KMS-11 (cell line): ENCODE results near the gene TBXAS1.

Experiments used
- H2AFZ ChIP-seq: fragments of 200-600 bp; sonication (generic); 2 replicates; pipeline ENCODE4 v1.6.1; 2016; ENCODE audit warnings: antibody characterized with exemption, mixed run types, low read depth
- H3K27ac ChIP-seq: fragments of 200-600 bp; sonication (generic); 2 replicates; pipeline ENCODE4 v1.6.1; 2016; ENCODE audit warnings: mild to moderate bottlenecking, mixed run types
- H3K27me3 ChIP-seq: fragments of 200-600 bp; sonication (generic); 2 replicates; pipeline ENCODE4 v1.6.1; 2017; ENCODE audit warnings: mild to moderate bottlenecking, low read depth, mixed run types, moderate library complexity; ENCODE audit not compliant: insufficient read depth
- H3K36me3 ChIP-seq: fragments of 200-600 bp; sonication (generic); 2 replicates; pipeline ENCODE4 v1.6.1; 2017; ENCODE audit warnings: mild to moderate bottlenecking, mixed run types; ENCODE audit not compliant: insufficient read depth
- H3K4me1 ChIP-seq: fragments of 200-600 bp; sonication (generic); 2 replicates; pipeline ENCODE4 v1.6.1; 2016; ENCODE audit warnings: mild to moderate bottlenecking, low read depth, mixed run types; ENCODE audit not compliant: poor library complexity, severe bottlenecking
- H3K4me2 ChIP-seq: fragments of 200-600 bp; sonication (generic); 2 replicates; pipeline ENCODE4 v1.7.0; 2016; ENCODE audit warnings: mild to moderate bottlenecking, mixed run types
- H3K4me3 ChIP-seq: fragments of 200-600 bp; sonication (generic); IDR thresholded peaks from 2 replicates; pipeline ENCODE4 v1.6.1; 2017; ENCODE audit warnings: low read depth, low read length, mixed read lengths; ENCODE audit not compliant: insufficient read depth
- H3K79me2 ChIP-seq: fragments of 200-600 bp; sonication (generic); 2 replicates; pipeline ENCODE4 v1.6.1; 2016; ENCODE audit warnings: low read depth, mixed run types; ENCODE audit not compliant: insufficient read depth
- H3K9ac ChIP-seq: fragments of 200-600 bp; sonication (generic); 2 replicates; pipeline ENCODE4 v1.6.1; 2016; ENCODE audit warnings: mild to moderate bottlenecking, mixed run types
- H4K20me1 ChIP-seq: fragments of 200-600 bp; sonication (generic); 2 replicates; pipeline ENCODE4 v1.6.1; 2016; ENCODE audit warnings: mild to moderate bottlenecking, mixed run types; ENCODE audit not compliant: insufficient read depth
- TF ChIP-seq, protein P1 (sequence below): fragments of 200-600 bp; sonication (generic); conservative IDR thresholded peaks from 2 replicates; pipeline ENCODE4 v1.6.1; 2017; ENCODE audit warnings: low read depth, mild to moderate bottlenecking, antibody characterized with exemption, low read length, moderate library complexity, mixed read lengths

The TBXAS1 gene

DNA sequence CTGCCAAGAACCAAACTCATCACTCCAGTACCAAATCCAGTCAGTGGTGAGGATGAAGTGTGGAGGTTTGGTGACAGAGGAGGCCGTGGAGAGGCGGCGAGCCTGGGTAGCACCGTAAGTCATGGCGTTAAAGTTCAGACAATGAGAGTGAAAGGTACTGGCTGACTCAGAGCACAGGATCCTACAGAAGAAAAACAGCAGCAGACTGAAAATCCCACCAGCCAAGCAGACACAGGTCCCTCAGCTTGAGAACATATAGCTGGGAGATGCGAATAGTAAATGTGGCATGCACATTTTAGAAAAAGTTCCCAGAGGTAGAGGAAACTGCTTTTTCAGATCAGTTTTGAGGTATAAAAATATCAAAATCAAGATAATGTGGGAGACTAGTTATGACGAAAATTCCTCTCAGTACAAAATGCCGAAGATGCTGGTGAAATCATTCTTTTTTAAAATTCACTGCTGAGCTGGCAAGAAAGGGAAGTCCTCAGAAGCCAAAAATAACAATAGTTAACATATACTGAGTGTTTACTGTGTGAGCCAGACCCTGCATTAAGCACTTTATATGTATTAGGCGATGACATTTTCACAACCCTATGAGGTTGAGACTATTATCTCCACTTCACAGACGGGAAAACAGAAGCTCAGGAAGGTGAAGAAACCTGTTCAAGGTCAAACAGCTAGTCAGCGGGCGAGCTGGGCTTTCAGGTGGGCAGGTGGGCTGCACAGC is 212.8 kb downstream of the TBXAS1 start:
- Histone ChIP-seq H3K4me2 (no peak overlapping the region), H3K27me3 (no peaks in the 10 kb centered on the region), H3K4me1 (peaks cover 3% of the 10 kb centered on the region), H4K20me1 (no peaks in the 10 kb centered on the region), H3K9ac (no peak overlapping the region), H2AFZ (no peak overlapping the region), H3K4me3 (no peak overlapping the region), H3K36me3 (no peaks in the 10 kb centered on the region), H3K27ac (no peak overlapping the region), H3K79me2 (no peaks in the 10 kb centered on the region)
- TF ChIP-seq, protein P1, sequence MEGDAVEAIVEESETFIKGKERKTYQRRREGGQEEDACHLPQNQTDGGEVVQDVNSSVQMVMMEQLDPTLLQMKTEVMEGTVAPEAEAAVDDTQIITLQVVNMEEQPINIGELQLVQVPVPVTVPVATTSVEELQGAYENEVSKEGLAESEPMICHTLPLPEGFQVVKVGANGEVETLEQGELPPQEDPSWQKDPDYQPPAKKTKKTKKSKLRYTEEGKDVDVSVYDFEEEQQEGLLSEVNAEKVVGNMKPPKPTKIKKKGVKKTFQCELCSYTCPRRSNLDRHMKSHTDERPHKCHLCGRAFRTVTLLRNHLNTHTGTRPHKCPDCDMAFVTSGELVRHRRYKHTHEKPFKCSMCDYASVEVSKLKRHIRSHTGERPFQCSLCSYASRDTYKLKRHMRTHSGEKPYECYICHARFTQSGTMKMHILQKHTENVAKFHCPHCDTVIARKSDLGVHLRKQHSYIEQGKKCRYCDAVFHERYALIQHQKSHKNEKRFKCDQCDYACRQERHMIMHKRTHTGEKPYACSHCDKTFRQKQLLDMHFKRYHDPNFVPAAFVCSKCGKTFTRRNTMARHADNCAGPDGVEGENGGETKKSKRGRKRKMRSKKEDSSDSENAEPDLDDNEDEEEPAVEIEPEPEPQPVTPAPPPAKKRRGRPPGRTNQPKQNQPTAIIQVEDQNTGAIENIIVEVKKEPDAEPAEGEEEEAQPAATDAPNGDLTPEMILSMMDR, result no peak

DNA sequence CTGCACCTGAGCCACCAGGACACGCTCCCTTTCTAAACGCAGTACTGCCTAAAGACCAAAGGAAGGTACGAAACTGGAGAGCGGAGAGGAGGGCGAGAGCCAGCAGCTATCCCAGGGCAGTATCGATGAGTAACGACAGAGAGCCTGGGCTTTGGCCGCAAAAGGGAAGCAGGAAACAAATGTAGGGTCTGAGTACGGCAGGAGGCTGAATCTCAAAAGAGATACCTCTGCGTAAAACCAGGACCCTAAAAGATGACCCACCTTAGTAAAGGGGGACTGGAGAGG is 213.3 kb downstream of the TBXAS1 start:
- no peaks in the 10 kb centered on the region for H3K79me2 ChIP-seq
- H4K20me1 ChIP-seq, result no peaks in the 10 kb centered on the region
- no peaks in the 10 kb centered on the region for H3K27me3 ChIP-seq
- TF ChIP-seq, protein P1, result no peak
- no peak overlapping the region for H2AFZ ChIP-seq
- H3K4me3 ChIP-seq, result no peak overlapping the region
- no peaks in the 10 kb centered on the region for H3K4me1 ChIP-seq
- no peak overlapping the region for H3K9ac ChIP-seq
- no peak overlapping the region for H3K27ac ChIP-seq
- H3K4me2 ChIP-seq, result no peak overlapping the region
- H3K36me3 ChIP-seq, result no peaks in the 10 kb centered on the region

DNA sequence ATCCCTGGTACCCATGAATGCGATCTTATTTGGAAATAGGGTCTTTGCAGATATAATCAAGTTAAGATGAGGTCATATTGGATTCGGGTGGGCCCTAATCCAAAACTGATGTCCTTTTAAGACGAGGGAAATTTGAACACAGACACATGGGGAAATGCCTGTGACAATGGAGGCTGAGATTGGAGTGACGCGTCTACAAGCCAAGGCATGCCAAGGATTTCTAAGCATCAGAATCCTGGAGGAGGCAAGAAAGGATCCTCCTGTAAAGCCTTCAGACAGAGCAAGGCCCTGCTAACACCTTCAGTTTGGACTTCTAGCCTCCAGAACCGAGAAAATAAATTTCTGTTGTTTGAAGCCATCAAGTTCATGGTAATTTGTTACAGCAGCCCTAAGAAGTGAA is 215.2 kb downstream of the TBXAS1 start:
- no peak overlapping the region for H3K9ac ChIP-seq
- H3K4me2 ChIP-seq, result no peak overlapping the region
- H2AFZ ChIP-seq, result no peak overlapping the region
- no peak overlapping the region for H3K27ac ChIP-seq
- no peaks in the 10 kb centered on the region for H3K36me3 ChIP-seq
- H3K27me3 ChIP-seq, result no peaks in the 10 kb centered on the region
- no peaks in the 10 kb centered on the region for H4K20me1 ChIP-seq
- H3K4me3 ChIP-seq, result no peak overlapping the region
- TF ChIP-seq, protein P1, result no peak
- H3K4me1 ChIP-seq, result no peaks in the 10 kb centered on the region
- H3K79me2 ChIP-seq, result no peaks in the 10 kb centered on the region

DNA sequence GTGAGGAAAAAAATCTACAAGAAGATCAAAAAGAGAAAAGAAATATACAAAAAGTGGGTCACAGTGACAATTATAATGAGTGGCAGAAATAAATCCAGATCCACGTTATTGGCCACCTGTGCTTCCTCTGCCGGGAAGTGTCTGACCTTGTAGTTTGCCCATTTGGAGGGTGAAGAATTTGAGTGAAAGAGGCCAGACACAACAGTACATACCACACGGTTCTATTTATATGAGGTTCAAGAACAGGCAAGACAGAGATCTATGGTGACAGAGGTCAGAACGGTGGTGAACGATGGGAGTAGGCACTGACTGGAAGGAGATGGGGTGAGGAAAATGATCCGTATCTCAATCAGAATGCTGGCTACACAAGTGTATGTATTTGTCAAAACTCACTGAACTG is 216.6 kb downstream of the TBXAS1 start:
- H3K36me3 ChIP-seq, result no peaks in the 10 kb centered on the region
- H2AFZ ChIP-seq, result no peak overlapping the region
- H3K4me2 ChIP-seq, result no peak overlapping the region
- no peaks in the 10 kb centered on the region for H3K27me3 ChIP-seq
- no peak overlapping the region for H3K27ac ChIP-seq
- H3K4me3 ChIP-seq, result no peak overlapping the region
- H3K4me1 ChIP-seq, result no peaks in the 10 kb centered on the region
- H3K9ac ChIP-seq, result no peak overlapping the region
- H3K79me2 ChIP-seq, result no peaks in the 10 kb centered on the region
- TF ChIP-seq, protein P1, result no peak
- H4K20me1 ChIP-seq, result no peaks in the 10 kb centered on the region
